GM23248 (cell line): ENCODE measurements around the gene TMEM237. TPM values are rescaled to one million over a fixed set of nuclear protein-coding genes. Genes with fewer than 3 reads are reported as not detected.

Experiments
- DNase-seq: peaks from one replicate; pipeline ENCODE4 v3.0.0-alpha.2; 2015
- H2AFZ ChIP-seq: fragments of 200-600 bp; sonication (generic); 2 replicates; pipeline ENCODE4 v1.6.1; 2016; ENCODE audit warnings: antibody characterized with exemption
- H3F3A ChIP-seq: fragments of 200-600 bp; sonication (generic); 2 replicates; pipeline ENCODE4 v1.6.1; 2016; ENCODE audit warnings: mild to moderate bottlenecking, antibody characterized with exemption, mixed run types; ENCODE audit not compliant: insufficient read depth
- H3K27ac ChIP-seq: fragments of 200-600 bp; sonication (generic); 2 replicates; pipeline ENCODE4 v1.5.1; 2016; ENCODE audit warnings: mild to moderate bottlenecking
- H3K27me3 ChIP-seq: fragments of 200-600 bp; sonication (generic); replicated peaks from 2 replicates; pipeline ENCODE4 v1.6.1; 2016; ENCODE audit warnings: mild to moderate bottlenecking; ENCODE audit not compliant: insufficient read depth
- H3K36me3 ChIP-seq: fragments of 200-600 bp; sonication (generic); 2 replicates; pipeline ENCODE4 v1.6.1; 2016; ENCODE audit warnings: low read depth, mild to moderate bottlenecking
- H3K4me1 ChIP-seq: fragments of 200-600 bp; sonication (generic); 2 replicates; pipeline ENCODE4 v1.6.1; 2016; ENCODE audit warnings: mild to moderate bottlenecking; ENCODE audit not compliant: insufficient read depth
- H3K4me2 ChIP-seq: fragments of 200-600 bp; sonication (generic); one replicate; pipeline ENCODE4 v1.6.1; 2016; ENCODE audit warnings: mild to moderate bottlenecking; ENCODE audit not compliant: unreplicated experiment
- H3K4me3 ChIP-seq: fragments of 200-600 bp; sonication (generic); 2 replicates; pipeline ENCODE4 v1.5.1; 2016; ENCODE audit warnings: mild to moderate bottlenecking
- H3K79me2 ChIP-seq: fragments of 200-600 bp; sonication (generic); 2 replicates; pipeline ENCODE4 v1.6.1; 2016; ENCODE audit warnings: mild to moderate bottlenecking; ENCODE audit not compliant: insufficient read depth
- H3K9ac ChIP-seq: fragments of 200-600 bp; sonication (generic); 2 replicates; pipeline ENCODE4 v1.6.1; 2016; ENCODE audit warnings: mild to moderate bottlenecking
- H3K9me2 ChIP-seq: fragments of 200-600 bp; sonication (generic); 2 replicates; pipeline ENCODE4 v1.6.1; 2016; ENCODE audit warnings: mixed run types, mild to moderate bottlenecking, moderate library complexity; ENCODE audit not compliant: insufficient read depth
- H3K9me3 ChIP-seq: fragments of 200-600 bp; sonication (generic); one replicate; pipeline ENCODE4 v1.6.1; 2017; ENCODE audit warnings: low read depth
- H4K20me1 ChIP-seq: fragments of 200-600 bp; sonication (generic); 2 replicates; pipeline ENCODE4 v1.6.0; 2016; ENCODE audit not compliant: insufficient read depth
- EZH2 ChIP-seq: fragments of 200-600 bp; sonication (generic); IDR thresholded peaks from 2 replicates; pipeline ENCODE4 v1.6.1; 2018; ENCODE audit warnings: antibody characterized with exemption, mild to moderate bottlenecking; ENCODE audit not compliant: insufficient read depth, poor library complexity, severe bottlenecking
- EZH2phosphoT487 ChIP-seq: fragments of 200-600 bp; sonication (generic); IDR thresholded peaks from 2 replicates; pipeline ENCODE4 v1.6.1; 2018; ENCODE audit warnings: antibody characterized with exemption, moderate library complexity, mild to moderate bottlenecking, low read depth; ENCODE audit not compliant: insufficient read depth
- WGBS, 2 experiments: methylation state at CpG; one replicate each; pipeline ENCODE4 v1.1.6; 2015 to 2017; ENCODE audit warnings: low lambda C conversion rate in 2 of 2, low coverage in 1 of 2; ENCODE audit errors: missing lambda C conversion rate in 2 of 2; 5-methylcytosine and 5-hydroxymethylcytosine counted together
- in situ Hi-C: fragments of 300-500 bp; cut with MboI; formaldehyde crosslinking; loops from 2 replicates; pipeline ENCODE4 v1.15.0; 2020
- polyA plus RNA-seq: library from polyadenylated mRNA; unstranded; fragments of >200 nt; fragmentation: Nextera tagmentation; extraction: Ambion mirVana; gene quantifications from 2 replicates; pipeline ENCODE4 v1.2.1, GENCODE V29; 2016
- small RNA-seq: library from RNA; depleted of rRNA; stranded (forward); fragments of <200 nt; gene quantifications from one replicate; pipeline ENCODE3, GENCODE V24; 2014; ENCODE audit warnings: low read depth, low replicate concordance
- total RNA-seq: library from RNA; depleted of rRNA; stranded (reverse); fragments of >200 nt; shearing (Covaris generic); gene quantifications from 2 replicates; pipeline ENCODE4 v1.2.3, GENCODE V29; 2014; rRNA removed

TMEM237 gene
- total and polyA plus RNA-seq, 2 experiments from 2014 or later = 77.5 to 95.5 TPM

DNA sequence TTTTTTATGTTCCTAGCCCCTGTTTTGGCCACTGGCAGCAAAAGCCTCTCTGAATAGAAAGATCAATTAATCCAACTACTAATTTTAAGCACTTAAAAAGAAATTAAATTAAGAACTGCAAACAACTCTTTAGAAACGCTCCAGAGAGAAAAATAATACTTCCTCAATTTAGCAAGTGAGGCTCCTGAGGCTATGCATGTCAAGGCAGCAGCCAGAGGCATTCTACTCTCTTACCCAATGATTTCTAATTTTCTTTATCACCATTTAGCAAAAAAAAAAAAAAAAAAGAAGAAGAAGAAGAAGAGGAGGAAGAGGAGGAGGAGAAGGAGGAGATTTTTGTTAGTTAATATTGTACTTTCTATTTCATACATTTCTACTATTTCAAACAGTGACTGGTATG is 68.5 kb downstream of the TMEM237 start:
- no peaks in the 10 kb centered on the region for H3K27me3 ChIP-seq
- H3K27ac ChIP-seq = no peak overlapping the region
- H3K9me3 ChIP-seq = no peaks in the 10 kb centered on the region
- no peaks in the 10 kb centered on the region for H4K20me1 ChIP-seq
- no peaks in the 10 kb centered on the region for H3K79me2 ChIP-seq
- peaks cover 5% of the 10 kb centered on the region for H3K4me1 ChIP-seq
- no peaks in the 10 kb centered on the region for H3K9me2 ChIP-seq
- no peak overlapping the region for H2AFZ ChIP-seq
- TF ChIP-seq EZH2phosphoT487 (no peak), EZH2 (no peak)
- in situ Hi-C loops = no loop called here
- peaks cover 2% of the 10 kb centered on the region; the same call in 1 of the 2 replicates for H3F3A ChIP-seq
- no peaks in the 10 kb centered on the region for H3K36me3 ChIP-seq
- no peak overlapping the region for H3K4me3 ChIP-seq
- H3K9ac ChIP-seq = no peak overlapping the region
- no peak for DNase-seq
- H3K4me2 ChIP-seq = no peak overlapping the region
- WGBS, 2 experiments = 56 to 63% methylated on average over 1 of the region's 1 CpG

GRCh38 chr2:201572846-201573508 is 70.3 kb downstream of the TMEM237 start:
- Histone ChIP-seq H3K4me3 (no peak overlapping the region), H3K27ac (no peak overlapping the region), H3F3A (no peaks in the 10 kb centered on the region), H3K9me2 (no peaks in the 10 kb centered on the region), H3K79me2 (no peaks in the 10 kb centered on the region), H3K36me3 (no peaks in the 10 kb centered on the region), H4K20me1 (no peaks in the 10 kb centered on the region), H2AFZ (no peak overlapping the region), H3K9me3 (no peaks in the 10 kb centered on the region), H3K4me1 (no peaks in the 10 kb centered on the region), H3K27me3 (no peaks in the 10 kb centered on the region), H3K4me2 (no peak overlapping the region), H3K9ac (no peak overlapping the region)
- WGBS, 2 experiments = 94 to 97% methylated on average over 2 of the region's 2 CpGs
- TF ChIP-seq EZH2phosphoT487 (no peak), EZH2 (no peak)
- no peak for DNase-seq
- in situ Hi-C loops = no loop called here

Small RNAs within 50 kb of the gene (small RNA-seq; reads per million reads assigned to genes)
- gene RNU6-651P = not detected

Other genes with a start within 250 kb of the TMEM237 start
- gene TRAK2, start 192.0 kb downstream of the TMEM237 start, total RNA-seq = 24.9 and 32.5 TPM in 2 replicates
- 21.4 and 24.3 TPM in 2 replicates for gene TRAK2, start 192.0 kb downstream of the TMEM237 start, polyA plus RNA-seq
- 21.2 and 31.2 TPM in 2 replicates for gene STRADB, start 191.8 kb downstream of the TMEM237 start, total RNA-seq
- 33.7 and 35.6 TPM in 2 replicates for gene STRADB, start 191.8 kb downstream of the TMEM237 start, polyA plus RNA-seq
- gene MPP4, start 55.1 kb upstream of the TMEM237 start, total RNA-seq = 3.8 and 5.3 TPM in 2 replicates
- gene MPP4, start 55.1 kb upstream of the TMEM237 start, polyA plus RNA-seq = 3.5 and 3.6 TPM in 2 replicates
- gene ALS2, start 137.4 kb upstream of the TMEM237 start, total RNA-seq = 17.3 and 24.8 TPM in 2 replicates
- gene ALS2, start 137.4 kb upstream of the TMEM237 start, polyA plus RNA-seq = 9.0 and 9.5 TPM in 2 replicates
- 1.3 and 3.2 TPM in 2 replicates for gene CDK15, start 163.0 kb upstream of the TMEM237 start, total RNA-seq
- 0.88 and 1.7 TPM in 2 replicates for gene CDK15, start 163.0 kb upstream of the TMEM237 start, polyA plus RNA-seq